ENCODE data around the gene KIF1B. TPM values are rescaled to one million over a fixed set of nuclear protein-coding genes. Genes with fewer than 3 reads are reported as not detected.
"Not testable (repeated sequence)": the region's sequence is repeated elsewhere in the genome, so short reads cannot be mapped to it uniquely, and the experiment has no call there.

The KIF1B gene
- total and polyA plus RNA-seq, 12 donors = 12.9 to 67.2 (median 48.9) TPM

GRCh38 chr1:10204003-10204642, 6.2 kb upstream of the KIF1B start:
- Histone ChIP-seq H3K9me3 (replicated peaks in 1 of 3) (no peaks in the 10 kb centered on the region), H3K27me3 (no peaks in the 10 kb centered on the region), H3K4me3 (no peak overlapping the region), H3K4me1 (replicated peaks in 1 of 2) (peaks cover 0 to 2% of the 10 kb centered on the region in 2 donors), H3K36me3 (replicated peaks in 1 of 2) (no peaks in the 10 kb centered on the region), H3K27ac (no peak overlapping the region)
- WGBS, 4 donors = 44 to 55% (median 52%) methylated on average over 7 of the region's 7 CpGs
- TF ChIP-seq POLR2A (IDR thresholded peaks at IDR 0.05) = no peak
- DNase-seq = no peak
- intact Hi-C loops (cut with DNase I) = loop anchor here (10.0 kb wide), 2 partner anchors 121 to 131 kb away; no protein-coding TSS in a partner anchor

DNA sequence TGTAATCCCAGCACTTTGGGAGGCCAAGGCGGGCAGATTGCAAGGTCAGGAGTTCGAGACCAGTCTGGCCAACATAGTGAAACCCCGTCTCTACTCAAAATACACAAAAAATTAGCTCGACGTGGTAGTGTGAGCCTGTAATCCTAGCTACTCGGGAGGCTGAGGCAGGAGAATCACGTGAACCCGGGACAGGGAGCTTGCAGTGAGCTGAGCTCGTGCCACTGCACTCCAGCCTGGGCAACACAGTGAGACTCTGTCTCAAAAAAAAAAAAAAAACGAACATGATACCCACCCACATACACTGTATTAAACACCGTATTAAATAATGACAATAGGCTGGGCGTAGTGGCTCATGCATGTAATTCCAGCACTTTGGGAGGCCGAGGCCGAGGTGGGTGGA, 5.2 kb upstream of the KIF1B start:
- intact Hi-C loops (cut with DNase I) = loop anchor here (10.0 kb wide), 2 partner anchors 120 to 130 kb away; no protein-coding TSS in a partner anchor

DNA sequence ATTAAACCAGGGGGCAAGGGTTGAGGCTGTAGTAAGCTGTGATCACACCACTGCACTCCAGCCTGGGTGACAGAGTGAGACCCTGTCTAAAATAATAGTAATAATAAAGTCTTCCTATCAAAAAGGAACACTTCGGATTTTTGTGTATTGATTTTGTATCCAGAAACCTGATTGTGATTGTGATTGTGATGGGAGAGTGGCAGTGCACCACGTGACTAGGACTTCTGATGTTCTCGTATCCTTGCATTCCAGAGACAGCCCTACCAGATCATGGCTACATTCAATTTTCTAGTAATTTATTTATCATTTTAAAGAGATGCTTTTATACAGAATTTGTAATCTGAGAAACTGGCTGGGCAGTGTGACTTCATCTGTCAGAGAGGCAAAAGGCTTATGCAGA, 2.6 kb upstream of the KIF1B start:
- DNase-seq = peak in 1 of 7 donors; percentile 30
- WGBS, 4 donors = 87 to 97% (median 90%) methylated on average over 3 of the region's 3 CpGs
- no peak for TF ChIP-seq POLR2A (IDR thresholded peaks at IDR 0.05)
- no peak for TF ChIP-seq CTCF (IDR thresholded peaks at IDR 0.05)
- Histone ChIP-seq H3K27ac (no peak overlapping the region), H3K4me1 (replicated peaks in 1 of 2) (peaks cover 10 to 19% of the 10 kb centered on the region in 2 donors), H3K27me3 (no peaks in the 10 kb centered on the region), H3K9me3 (replicated peaks in 1 of 3) (no peaks in the 10 kb centered on the region), H3K4me3 (no peak overlapping the region), H3K36me3 (replicated peaks in 1 of 2) (no peaks in the 10 kb centered on the region)
- intact Hi-C loops (cut with DNase I) = loop anchor here (10.0 kb wide), 2 partner anchors 117 to 127 kb away; no protein-coding TSS in a partner anchor

More for the DNA sequence above, 5.2 kb upstream of the KIF1B start:
- not testable (repeated sequence) for H3K27me3 ChIP-seq; H3K27ac ChIP-seq; H3K4me3 ChIP-seq; H3K9me3 ChIP-seq (replicated peaks in 1 of 3); DNase-seq; H3K4me1 ChIP-seq (replicated peaks in 1 of 2); H3K36me3 ChIP-seq (replicated peaks in 1 of 2)
- 82 to 87% (median 86%) methylated on average over 12 to 14 of the region's 14 CpGs for WGBS, 4 donors

- Histone ChIP-seq H3K4me3 (no peak overlapping the region), H3K36me3 (replicated peaks in 1 of 2) (no peaks in the 10 kb centered on the region), H3K27ac (no peak overlapping the region), H3K9me3 (replicated peaks in 1 of 3) (no peaks in the 10 kb centered on the region), H3K4me1 (replicated peaks in 1 of 2) (peaks cover 16 to 27% of the 10 kb centered on the region in 2 donors), H3K27me3 (no peaks in the 10 kb centered on the region)
- 82 to 92% (median 84%) methylated on average over 11 of the region's 11 CpGs for WGBS, 4 donors
- no peak for TF ChIP-seq POLR2A (IDR thresholded peaks at IDR 0.05)
- intact Hi-C loops (cut with DNase I) = loop anchor here (10.0 kb wide), 2 partner anchors 116 to 126 kb away; no protein-coding TSS in a partner anchor
- DNase-seq = peak in 4 of 7 donors; percentile 26 to 67 (median 31)
Measured at GRCh38 chr1:10208537-10208936, 1.8 kb upstream of the KIF1B start.

DNA sequence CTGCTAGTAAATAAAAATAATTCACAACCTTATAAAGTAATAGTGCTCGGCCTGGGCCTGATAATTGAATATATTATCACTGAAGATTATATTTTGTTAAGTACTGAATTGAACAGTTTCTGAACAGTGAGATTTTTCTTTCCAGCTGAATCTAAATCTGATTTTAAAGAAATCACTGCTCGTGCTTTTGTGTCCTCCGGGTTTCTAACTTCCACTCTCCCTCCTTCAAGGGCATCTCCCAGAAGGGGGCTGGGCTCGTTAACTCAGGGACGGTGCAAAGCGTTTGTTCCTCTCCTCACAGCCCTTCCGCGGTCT, 823 bp upstream of the KIF1B start:
- 2 to 5% (median 3%) methylated on average over 8 of the region's 8 CpGs for WGBS, 4 donors
- intact Hi-C loops (cut with DNase I) = loop anchor here (10.0 kb wide), 2 partner anchors 115 to 125 kb away; no protein-coding TSS in a partner anchor

More for the DNA sequence above, 823 bp upstream of the KIF1B start:
- peak overlapping the region; percentile 96 to 100 (median 99) for H3K27ac ChIP-seq
- no peak for DNase-seq
- H3K4me1 ChIP-seq (replicated peaks in 1 of 2) = peaks cover 20 to 33% of the 10 kb centered on the region in 2 donors
- peak overlapping the region in 2 of 4 donors; percentile 58 to 69 for H3K4me3 ChIP-seq
- TF ChIP-seq CTCF (IDR thresholded peaks at IDR 0.05) = no peak
- TF ChIP-seq POLR2A (IDR thresholded peaks at IDR 0.05) = no peak
- H3K9me3 ChIP-seq (replicated peaks in 1 of 3) = no peaks in the 10 kb centered on the region
- H3K36me3 ChIP-seq (replicated peaks in 1 of 2) = no peaks in the 10 kb centered on the region
- H3K27me3 ChIP-seq = no peaks in the 10 kb centered on the region
